NB4 (cell line): ENCODE data around the gene SMKR1.

Experiments used
- DNase-seq: peaks from one replicate; pipeline ENCODE4 v3.0.0; 2010; ENCODE audit warnings: low read depth
- H3K4me3 ChIP-seq: one replicate; pipeline ENCODE4 v1.5.1; 2011; ENCODE audit warnings: mild to moderate bottlenecking, low read depth, low read length, moderate library complexity
- CTCF ChIP-seq: IDR thresholded peaks from one replicate; pipeline ENCODE4 v1.5.1; 2012; ENCODE audit warnings: low read depth, low read length
- MAX ChIP-seq: IDR thresholded peaks from 2 replicates; pipeline ENCODE4 v1.6.1; 2011; ENCODE audit warnings: low read depth, low read length
- MYC ChIP-seq: IDR thresholded peaks from 2 replicates; pipeline ENCODE4 v1.6.1; 2011; ENCODE audit warnings: low read depth, low read length
- POLR2A ChIP-seq: IDR thresholded peaks from 2 replicates; pipeline ENCODE4 v1.6.1; 2011; ENCODE audit warnings: mild to moderate bottlenecking; ENCODE audit not compliant: insufficient read length; ENCODE audit errors: extremely low read depth

SMKR1 gene

GRCh38 chr7:129560831-129561230 lies 58.5 kb downstream of the SMKR1 start:
- H3K4me3 ChIP-seq, result no peak overlapping the region
- DNase-seq, result no peak
- TF ChIP-seq CTCF, result no peak
- TF ChIP-seq MYC, result no peak
- TF ChIP-seq POLR2A, result no peak

- no peak for TF ChIP-seq MYC
- TF ChIP-seq POLR2A, result no peak
- TF ChIP-seq MAX, result no peak
- TF ChIP-seq CTCF, result no peak
- peak; percentile 50 for DNase-seq
Observed at GRCh38 chr7:129561677-129562359, 59.5 kb downstream of the SMKR1 start.

More at GRCh38 chr7:129561677-129562359, 59.5 kb downstream of the SMKR1 start:
- H3K4me3 ChIP-seq, result no peak overlapping the region
